ENCODE data around the gene IZUMO1. TPM values are rescaled to one million over a fixed set of nuclear protein-coding genes. Genes with fewer than 3 reads are reported as not detected.

Gene IZUMO1
- total and polyA plus RNA-seq, 2 of the 8 experiments (the other 6 are each of a cell fraction or from before 2014, with no cell fraction given), result 0.33 to 1.8 TPM

DNA sequence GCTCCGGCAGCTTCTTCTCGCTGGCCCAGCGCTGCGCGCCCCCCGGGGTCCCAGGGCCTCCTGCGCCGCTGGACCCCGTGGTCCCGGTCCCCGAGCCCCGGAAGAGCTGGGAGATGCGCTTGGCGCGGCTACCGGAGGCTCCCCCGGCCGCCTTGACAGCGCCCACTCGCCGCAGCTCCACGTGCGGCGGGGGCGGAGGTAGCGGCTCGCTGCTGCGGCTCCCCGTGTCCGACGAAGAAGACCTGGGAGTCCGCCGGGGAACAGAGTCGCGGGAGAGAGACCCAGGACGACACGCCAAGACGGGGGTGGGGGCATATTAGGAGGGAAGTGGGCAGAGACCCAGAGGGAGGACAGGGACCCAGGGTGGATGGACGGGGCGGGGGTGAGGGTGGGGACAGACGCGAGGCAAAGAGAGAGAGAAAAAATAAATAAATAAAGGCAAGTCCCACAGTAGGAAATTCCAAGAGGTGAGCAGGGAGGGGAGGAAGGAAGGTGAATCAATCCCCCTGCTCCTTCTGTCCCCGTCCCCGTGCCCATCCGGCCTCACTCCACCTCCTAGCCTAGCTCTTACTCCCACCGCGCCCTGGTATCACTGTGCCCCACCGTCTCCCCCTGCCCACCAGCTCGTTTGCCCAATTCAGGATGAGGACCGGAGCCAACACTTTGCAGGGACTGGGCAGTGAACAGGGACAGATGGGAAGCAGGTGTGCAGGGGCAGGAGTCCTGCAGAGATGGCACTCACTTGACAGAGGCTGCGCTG is 7.1 kb downstream of the IZUMO1 start:
- DNase-seq (ENCODE audit: low read depth in 1 of 2, low spot score in 2 of 2) (no peak), FAIRE-seq (no peak)
- TF ChIP-seq, protein P1, sequence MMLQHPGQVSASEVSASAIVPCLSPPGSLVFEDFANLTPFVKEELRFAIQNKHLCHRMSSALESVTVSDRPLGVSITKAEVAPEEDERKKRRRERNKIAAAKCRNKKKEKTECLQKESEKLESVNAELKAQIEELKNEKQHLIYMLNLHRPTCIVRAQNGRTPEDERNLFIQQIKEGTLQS (IDR thresholded peaks at IDR 0.05; ENCODE audit: insufficient read depth, low read depth, low read length), result no peak
- TF ChIP-seq SUZ12 (IDR thresholded peaks at IDR 0.05; ENCODE audit: low read length) (peak; percentile 5; the same call in 1 of the 2 replicates), EZH2 (IDR thresholded peaks at IDR 0.05; ENCODE audit: low read depth, low read length, severe bottlenecking) (peak; percentile 25), CREB1 (IDR thresholded peaks at IDR 0.05) (no peak), SP1 (IDR thresholded peaks at IDR 0.05; ENCODE audit: low read depth, low read length) (no peak), KDM4A (IDR thresholded peaks at IDR 0.05; ENCODE audit: low read depth, low read length, severe bottlenecking) (peak; percentile 60)
- TF ChIP-seq, protein P2, sequence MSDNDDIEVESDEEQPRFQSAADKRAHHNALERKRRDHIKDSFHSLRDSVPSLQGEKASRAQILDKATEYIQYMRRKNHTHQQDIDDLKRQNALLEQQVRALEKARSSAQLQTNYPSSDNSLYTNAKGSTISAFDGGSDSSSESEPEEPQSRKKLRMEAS (IDR thresholded peaks at IDR 0.05), result no peak
- no peak overlapping the region; the same call in 1 of the 2 replicates for H2BK12ac ChIP-seq (ENCODE audit: low read depth, low read length)
- no peaks in the 10 kb centered on the region for H3K9me3 ChIP-seq (ENCODE audit: insufficient read depth in 2 of 2, low read depth in 1 of 2, low read length in 1 of 2)
- 7% methylated on average over 30 of the region's 51 CpGs; no CpG with 5 or more reads in 1 of the 2 experiments for WGBS, 2 experiments (ENCODE audit: extremely low coverage in 1 of 2, insufficient coverage in 1 of 2, insufficient read length in 1 of 2, insufficient replicate concordance in 2 of 2, low coverage in 1 of 2, low lambda C conversion rate in 2 of 2, missing lambda C conversion rate in 1 of 2)
- ChIA-PET CTCF (ENCODE audit: partially characterized antibody) (interaction anchor here (0.5 to 3.6 kb wide), 14 partner anchors 11 to 471 kb away, joined by 3 to 23 read pairs (median 4); partner anchors contain the start of genes CA11, FUT1 and FUT2), POLR2A (ENCODE audit: partially characterized antibody) (interaction anchor here (0.8 to 4.5 kb wide), 18 partner anchors 9 to 157 kb away, joined by 3 to 22 read pairs (median 6); partner anchors contain the start of genes CA11, FAM83E and FUT2)
- H4K5ac ChIP-seq (ENCODE audit: insufficient read length, low read depth, low read length), result no peak overlapping the region
- no peak overlapping the region for H2BK120ac ChIP-seq (replicated peaks; ENCODE audit: low read depth, low read length)
- H3K79me2 ChIP-seq (ENCODE audit: control insufficient read depth in 1 of 2, insufficient read depth in 2 of 2, low read length in 2 of 2), result no peaks in the 10 kb centered on the region
- peak overlapping the region; percentile 38 to 75 (median 52) for H3K4me3 ChIP-seq (ENCODE audit: extremely low read depth in 1 of 4, insufficient read depth in 2 of 4, low read depth in 3 of 4, low read length in 4 of 4)
- H3K79me1 ChIP-seq (ENCODE audit: low read depth, low read length), result no peaks in the 10 kb centered on the region
- H4K8ac ChIP-seq (ENCODE audit: extremely low read depth, insufficient read depth, low read length), result no peak overlapping the region
- no peak overlapping the region for H2BK5ac ChIP-seq (ENCODE audit: low read depth, low read length)
- H3K9ac ChIP-seq (replicated peaks in 1 of 4; ENCODE audit: extremely low read depth in 1 of 4, low read depth in 3 of 4, low read length in 3 of 4), result no peak overlapping the region
- peak overlapping the region; percentile 75 to 95 for H3K4me2 ChIP-seq (ENCODE audit: insufficient read depth in 1 of 2, low read depth in 2 of 2, low read length in 2 of 2)
- peak overlapping the region; percentile 32; the same call in 1 of the 2 replicates for H3K18ac ChIP-seq (ENCODE audit: extremely low read depth, low read length)
- no peak overlapping the region for H3K27ac ChIP-seq (ENCODE audit: low read depth, low read length)
- H3K4me1 ChIP-seq (replicated peaks in 1 of 4; ENCODE audit: control insufficient read depth in 3 of 4, insufficient read depth in 4 of 4, low read length in 3 of 4), result peaks cover 5 to 26% (median 22%) of the 10 kb centered on the region in 4 experiments
- H4K20me1 ChIP-seq (replicated peaks in 1 of 2; ENCODE audit: control insufficient read depth in 1 of 2, insufficient read depth in 2 of 2, low read length in 2 of 2), result no peaks in the 10 kb centered on the region
- no peak overlapping the region for H3K4ac ChIP-seq (replicated peaks; ENCODE audit: insufficient read length, low read depth, low read length)
- peaks cover 3 to 19% (median 12%) of the 10 kb centered on the region in 4 experiments; a peak in 6 of 7 replicates for H3K27me3 ChIP-seq (replicated peaks in 1 of 4; ENCODE audit: control insufficient read depth in 3 of 4, extremely low read depth in 1 of 4, insufficient read depth in 3 of 4, low read length in 3 of 4)
- no peak overlapping the region for H2BK20ac ChIP-seq (ENCODE audit: low read length)
- no peak overlapping the region for H4K91ac ChIP-seq (replicated peaks; ENCODE audit: insufficient read length, low read length)
- no peak overlapping the region for H3K14ac ChIP-seq (ENCODE audit: insufficient read length)
- H2AFZ ChIP-seq (ENCODE audit: low read length), result 0 out of 2 replicates have a peak overlapping the region, but pooled peaks have one; percentile 60
- peak overlapping the region; percentile 84; the same call in 1 of the 2 replicates for H2BK15ac ChIP-seq (ENCODE audit: low read length)
- no peak overlapping the region for H3K23ac ChIP-seq (ENCODE audit: insufficient read length)
- H3K36me3 ChIP-seq (ENCODE audit: control insufficient read depth in 2 of 4, insufficient read depth in 4 of 4, low read length in 3 of 4), result no peaks in the 10 kb centered on the region
- peaks cover 10% of the 10 kb centered on the region; the same call in 1 of the 2 replicates for H3K23me2 ChIP-seq (ENCODE audit: low read depth, low read length)
- H2AK5ac ChIP-seq (ENCODE audit: low read depth, low read length), result no peak overlapping the region
- H3K56ac ChIP-seq (replicated peaks; ENCODE audit: insufficient read length, low read depth, low read length), result no peak overlapping the region
